ENCODE results near the gene PDGFA.
A peak's percentile ranks its signal among the peaks of the same experiment; 100 is the strongest.
"Not testable (repeated sequence)": the region's sequence is repeated elsewhere in the genome, so short reads cannot be mapped to it uniquely, and the experiment has no call there.

Gene PDGFA

DNA sequence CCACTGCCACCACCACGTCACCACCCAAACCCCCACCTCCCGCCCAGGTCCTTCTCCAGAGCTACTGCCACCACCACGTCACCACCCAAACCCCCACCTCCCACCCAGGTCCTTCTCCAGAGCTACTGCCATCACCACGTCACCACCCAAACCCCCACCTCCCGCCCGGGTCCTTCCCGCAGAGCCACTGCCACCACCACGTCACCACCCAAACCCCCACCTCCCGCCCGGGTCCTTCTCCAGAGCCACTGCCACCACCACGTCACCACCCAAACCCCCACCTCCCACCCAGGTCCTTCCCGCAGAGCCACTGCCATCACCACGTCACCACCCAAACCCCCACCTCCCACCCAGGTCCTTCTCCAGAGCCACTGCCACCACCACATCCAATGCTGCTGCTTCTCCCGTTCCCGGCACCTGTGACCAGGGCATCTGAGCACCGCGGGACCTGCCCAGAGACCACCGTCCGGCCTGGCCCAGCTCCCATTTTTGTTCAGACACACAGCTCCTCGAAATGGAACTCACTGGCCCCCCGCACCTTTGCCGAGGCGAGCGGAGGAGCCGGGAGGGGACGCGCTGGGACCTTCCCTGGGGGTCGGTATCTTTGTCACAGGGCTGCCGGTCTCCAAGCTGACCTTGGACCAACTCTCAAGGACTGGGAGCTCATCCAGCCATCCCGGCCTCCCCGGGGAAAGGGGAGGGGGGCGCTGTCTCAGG lies 32.7 kb upstream of the PDGFA start:
- DNase-seq (ENCODE audit: low read depth) = not testable (repeated sequence)

DNA sequence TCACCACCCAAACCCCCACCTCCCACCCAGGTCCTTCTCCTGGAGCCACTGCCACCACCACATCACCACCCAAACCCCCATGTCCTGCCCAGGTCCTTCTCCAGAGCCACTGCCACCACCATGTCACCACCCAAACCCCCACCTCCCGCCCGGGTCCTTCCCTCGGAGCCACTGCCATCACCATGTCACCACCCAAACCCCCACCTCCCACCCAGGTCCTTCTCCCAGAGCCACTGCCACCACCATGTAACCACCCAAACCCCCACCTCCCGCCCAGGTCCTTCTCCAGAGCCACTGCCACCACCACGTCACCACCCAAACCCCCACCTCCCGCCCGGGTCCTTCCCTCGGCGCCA lies 31.9 kb upstream of the PDGFA start:
- DNase-seq (ENCODE audit: low read depth) = not testable (repeated sequence)

DNA sequence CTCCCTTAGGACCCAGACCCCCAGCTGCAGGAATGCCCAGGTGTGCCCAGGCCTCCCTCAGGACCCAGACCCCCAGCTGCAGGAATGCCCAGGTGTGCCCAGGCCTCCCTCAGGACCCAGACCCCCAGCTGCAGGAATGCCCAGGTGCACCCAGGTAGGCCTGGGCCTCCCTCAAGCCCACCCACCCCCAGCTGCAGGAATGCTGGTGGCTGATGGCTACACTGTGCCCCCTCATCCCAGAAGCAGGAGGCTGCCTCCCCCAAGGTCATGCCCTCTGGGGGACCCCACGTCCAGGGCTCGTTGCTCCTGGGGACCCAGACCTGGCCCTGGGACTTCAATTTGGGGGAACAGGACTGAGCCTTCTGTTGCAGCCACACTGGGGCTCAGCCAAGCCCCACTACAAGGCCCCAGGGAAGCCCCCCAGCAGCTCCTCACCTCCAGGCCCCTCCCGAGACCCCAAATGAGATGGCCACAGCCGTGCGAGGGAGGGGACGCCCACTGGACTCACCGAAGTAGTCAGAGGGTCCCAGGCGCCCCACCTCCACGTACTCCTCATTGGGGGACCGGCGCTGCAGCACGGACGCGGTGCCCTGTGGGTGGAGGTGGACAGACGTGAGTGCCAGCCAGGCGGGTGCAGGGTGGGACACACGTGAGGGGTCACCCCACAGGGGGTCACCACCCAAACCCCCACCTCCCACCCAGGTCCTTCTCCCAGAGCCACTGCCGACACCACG lies 31.4 kb upstream of the PDGFA start:
- no peak for DNase-seq (ENCODE audit: low read depth)

GRCh38 chr7:549891-550625 lies 30.4 kb upstream of the PDGFA start:
- DNase-seq (ENCODE audit: low read depth) = no peak

- DNase-seq (ENCODE audit: low read depth) = no peak
These were observed 29.6 kb upstream of the PDGFA start for GRCh38 chr7:549066-549890.

GRCh38 chr7:548401-548800 lies 28.8 kb upstream of the PDGFA start:
- no peak for DNase-seq (ENCODE audit: low read depth)

- DNase-seq (ENCODE audit: low read depth) = no peak
These were observed 25.8 kb upstream of the PDGFA start for GRCh38 chr7:545470-545869.

DNA sequence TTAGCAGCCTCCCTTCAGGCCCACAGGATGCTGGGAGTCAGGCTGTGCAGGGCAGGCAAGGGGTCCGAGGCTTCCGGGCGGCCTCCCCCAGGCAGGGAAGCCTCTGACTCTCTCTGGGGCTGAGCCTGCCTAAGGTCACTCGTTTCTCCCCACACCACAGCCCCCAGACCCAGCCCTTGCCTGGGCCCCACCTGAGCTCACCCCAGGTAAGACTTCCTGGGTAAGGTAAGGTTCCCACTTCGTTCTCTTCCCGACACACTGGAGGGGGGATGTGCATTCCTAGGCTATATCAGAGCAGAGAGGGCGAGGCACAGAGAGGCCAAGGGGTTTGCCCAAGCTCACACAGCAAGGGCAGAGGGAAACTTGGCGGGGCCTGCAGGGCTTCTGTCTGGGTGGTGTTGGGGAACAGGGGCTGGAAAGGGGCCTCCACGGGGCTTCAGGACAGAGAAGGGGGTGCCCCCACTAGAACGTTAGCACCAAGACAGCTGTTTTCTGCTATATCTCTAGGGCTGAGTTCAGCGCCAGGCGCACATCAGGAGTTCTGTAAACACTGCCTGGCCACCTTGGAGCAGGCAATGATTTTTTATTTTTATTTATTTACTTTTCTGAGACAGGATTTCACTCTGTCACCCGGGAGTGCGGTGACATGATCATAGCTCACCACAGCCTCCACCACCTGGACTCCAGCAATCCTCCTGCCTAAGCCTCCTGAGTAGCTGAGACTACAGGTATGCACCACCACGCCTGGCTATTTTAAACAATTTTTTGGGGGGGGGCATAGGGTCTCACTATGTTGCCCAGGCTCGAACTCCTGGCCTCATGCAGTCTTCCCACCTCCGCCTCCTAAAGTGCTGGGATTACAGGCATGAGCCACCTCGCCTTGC lies 24.9 kb upstream of the PDGFA start:
- no peak for DNase-seq (ENCODE audit: low read depth)

- no peak for DNase-seq (ENCODE audit: low read depth)
These were observed 24.1 kb upstream of the PDGFA start for GRCh38 chr7:543501-544337.

DNA sequence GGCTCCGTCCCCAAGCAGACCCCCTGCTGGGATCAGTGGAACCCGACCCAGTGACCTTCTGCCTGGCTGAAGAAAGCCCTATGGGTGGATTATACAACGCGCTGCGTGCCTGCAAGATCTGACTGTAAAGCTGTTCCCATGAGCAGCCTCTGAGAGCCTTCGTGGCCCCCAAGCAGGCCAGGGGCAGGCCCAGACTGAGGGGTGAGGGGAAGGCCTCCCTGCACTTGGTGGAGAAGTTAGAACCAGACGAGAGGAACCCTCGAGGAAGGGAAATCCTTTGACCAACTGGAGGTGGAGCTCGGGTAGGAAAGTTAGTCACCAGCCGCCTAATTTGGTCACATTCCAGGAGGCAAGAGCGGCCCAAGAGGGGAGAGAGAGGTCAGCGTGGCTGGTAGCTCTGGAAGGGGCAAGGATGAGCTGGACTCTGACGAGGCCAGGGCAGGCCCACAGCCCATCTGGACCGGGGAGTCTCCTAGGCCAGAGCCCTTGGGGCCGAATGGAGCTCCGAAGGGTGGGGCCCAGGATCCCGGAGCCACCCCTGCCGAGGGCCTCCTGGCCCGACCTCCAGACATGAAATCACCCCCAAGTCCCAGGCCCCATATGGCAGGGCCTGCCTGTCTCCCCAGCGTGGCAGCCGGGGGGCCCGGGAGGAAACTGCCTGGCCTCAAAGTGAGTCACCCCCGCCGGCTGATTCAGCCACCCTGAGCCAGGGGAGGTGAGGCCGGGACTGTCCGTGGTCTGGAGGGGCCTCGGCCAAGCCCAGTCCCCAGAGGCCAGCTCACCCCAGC lies 23.3 kb upstream of the PDGFA start:
- DNase-seq (ENCODE audit: low read depth) = peak; percentile 94

- no peak for DNase-seq (ENCODE audit: low read depth)
These were observed 22.6 kb upstream of the PDGFA start for GRCh38 chr7:542131-542712.

DNA sequence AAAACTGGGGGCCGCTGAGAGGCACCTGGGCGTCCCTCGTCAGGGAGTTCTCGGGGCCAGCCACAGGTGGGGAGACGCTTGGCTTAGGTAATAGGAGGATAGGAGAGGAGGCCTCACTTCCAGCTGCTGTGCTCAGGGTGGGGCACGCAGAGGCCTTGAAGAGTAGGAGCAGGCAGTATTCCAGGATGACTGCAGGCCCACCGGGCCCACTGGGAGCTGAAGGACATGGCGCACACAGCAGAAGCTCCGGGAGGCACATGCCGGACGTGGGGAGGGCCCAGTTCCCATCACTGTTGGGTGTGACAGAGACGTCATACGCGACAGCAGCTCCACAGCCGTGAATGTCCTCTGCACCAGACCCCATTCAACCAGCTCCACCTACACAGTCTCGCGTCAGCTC lies 22.0 kb upstream of the PDGFA start:
- DNase-seq (ENCODE audit: low read depth) = no peak

GRCh38 chr7:540997-541396 lies 21.4 kb upstream of the PDGFA start:
- DNase-seq (ENCODE audit: low read depth) = no peak

DNA sequence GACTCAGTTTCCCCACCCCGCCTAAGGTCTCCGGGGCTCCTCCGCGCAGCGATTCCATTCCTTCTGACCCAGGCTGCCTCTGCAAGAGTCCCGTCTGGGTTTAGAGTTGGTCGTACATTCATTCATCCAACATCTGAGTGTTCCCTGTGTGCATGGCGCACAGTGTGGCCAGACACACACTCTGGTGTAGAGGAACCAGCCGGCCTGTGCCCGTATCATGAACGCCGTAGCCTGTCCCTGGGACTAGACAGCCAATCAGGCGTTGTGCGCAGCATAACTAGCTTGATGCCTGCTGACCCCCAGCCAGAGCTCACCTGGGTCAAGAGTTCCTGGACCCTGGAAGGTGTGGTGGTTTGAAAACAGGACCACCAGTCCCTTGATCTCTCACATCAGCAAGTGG lies 20.9 kb upstream of the PDGFA start:
- DNase-seq (ENCODE audit: low read depth) = no peak

- DNase-seq (ENCODE audit: low read depth) = no peak
These were observed 20.2 kb upstream of the PDGFA start for GRCh38 chr7:539731-540411.

DNA sequence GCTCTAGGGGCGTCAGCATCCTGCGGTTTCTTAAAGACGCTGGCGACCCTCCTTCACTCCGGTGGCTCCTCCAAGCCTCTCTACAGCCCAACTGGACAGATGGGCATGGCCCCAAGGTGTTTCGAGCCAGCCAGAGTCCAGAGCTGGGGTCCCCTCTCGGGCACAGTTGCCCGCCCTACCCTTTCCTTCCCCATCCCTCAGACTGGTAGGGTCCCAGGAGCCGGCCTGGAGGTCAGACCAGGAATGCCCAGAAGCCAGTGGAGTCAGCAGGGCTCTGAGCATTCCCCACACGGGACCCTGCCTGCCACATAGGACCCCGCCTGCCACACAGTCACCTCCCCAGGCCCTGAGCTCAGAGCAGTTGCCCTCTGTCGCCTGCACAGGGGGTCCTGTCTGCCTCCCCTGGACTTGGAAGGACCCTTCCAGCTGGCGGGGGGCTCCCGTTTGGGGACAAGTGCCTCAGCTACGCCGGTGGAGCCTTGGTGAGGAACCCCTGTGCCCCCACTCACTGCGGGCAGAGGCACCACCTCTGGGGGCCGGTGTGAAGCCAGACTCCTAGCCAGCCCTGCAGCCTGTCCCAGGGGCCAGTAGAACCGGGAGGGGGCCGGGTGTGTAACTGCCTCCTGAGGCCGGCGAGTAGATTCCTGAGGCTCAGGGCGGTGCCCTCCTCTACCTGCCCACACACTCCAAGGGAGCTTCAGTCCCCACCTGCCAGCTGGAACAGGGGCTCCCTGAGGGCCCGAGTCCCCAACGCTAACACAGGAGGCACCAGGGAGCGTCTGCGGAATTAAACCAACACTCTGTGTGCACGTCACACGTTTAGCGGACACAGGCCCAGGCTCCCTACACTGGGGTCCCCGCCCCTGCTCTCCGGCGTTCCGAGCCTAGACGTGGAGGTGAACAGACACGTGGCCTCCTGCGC lies 19.4 kb upstream of the PDGFA start:
- no peak for DNase-seq (ENCODE audit: low read depth)

DNA sequence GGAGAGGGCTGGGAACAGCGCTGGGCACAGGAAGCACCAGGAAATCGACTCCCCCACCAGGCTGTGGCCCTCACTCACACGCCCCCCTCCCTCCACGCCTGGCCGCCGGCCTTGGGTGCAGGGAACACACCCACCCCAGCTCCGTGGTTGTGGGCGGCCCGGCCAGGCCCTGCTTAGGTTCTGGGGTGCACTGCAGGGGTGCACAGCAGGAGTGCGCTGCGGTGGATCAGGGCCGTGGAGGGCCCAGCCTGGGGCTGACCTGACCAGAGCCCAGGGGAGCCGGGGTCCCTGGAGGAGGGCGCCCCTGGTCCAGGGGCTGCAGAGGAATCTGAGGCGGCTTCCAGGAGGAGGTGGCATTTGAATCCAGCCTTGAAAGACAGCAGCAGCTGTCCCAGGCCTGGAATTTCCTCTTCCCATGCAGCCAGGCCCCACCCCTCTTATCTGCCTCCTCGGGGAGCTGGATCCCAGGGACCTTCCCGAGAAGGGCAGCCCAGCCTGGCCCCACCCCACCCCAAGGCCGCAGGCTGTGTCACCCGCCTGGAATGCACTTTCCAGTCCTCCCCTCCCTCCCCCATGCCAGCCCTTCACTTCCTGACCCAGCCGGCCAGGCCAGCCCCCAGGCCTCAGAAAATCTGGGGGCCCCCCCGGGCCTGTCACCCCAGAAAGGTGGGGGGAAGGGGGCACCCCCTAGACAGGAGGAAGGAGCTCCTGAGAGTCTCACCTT lies 18.4 kb upstream of the PDGFA start:
- peak; percentile 88 for DNase-seq (ENCODE audit: low read depth)
